HEK293 (cell line): ENCODE data around the gene SYT5.

Experiments used
- BCL6B ChIP-seq: fragments of 450-650 bp; formaldehyde crosslinking; IDR thresholded peaks from 2 replicates; pipeline ENCODE4 v1.5.1; 2017; ENCODE audit warnings: missing biosample characterization, missing genetic modification characterization
- EGR2 ChIP-seq: fragments of 450-650 bp; formaldehyde crosslinking; IDR thresholded peaks from 2 replicates; pipeline ENCODE4 v1.5.1; 2016; ENCODE audit warnings: low read depth, missing biosample characterization, missing genetic modification characterization
- ELK4 ChIP-seq: IDR thresholded peaks from 2 replicates; pipeline ENCODE4 v1.6.1; 2011; ENCODE audit warnings: mild to moderate bottlenecking, low read depth, low read length, borderline replicate concordance
- GLIS1 ChIP-seq: fragments of 450-650 bp; formaldehyde crosslinking; IDR thresholded peaks from 2 replicates; pipeline ENCODE4 v1.5.1; 2016; ENCODE audit warnings: missing biosample characterization, missing genetic modification characterization
- KLF16 ChIP-seq: fragments of 450-650 bp; formaldehyde crosslinking; IDR thresholded peaks from 2 replicates; pipeline ENCODE4 v1.5.1; 2017; ENCODE audit warnings: missing biosample characterization, missing genetic modification characterization
- KLF7 ChIP-seq: fragments of 450-650 bp; formaldehyde crosslinking; IDR thresholded peaks from 2 replicates; pipeline ENCODE4 v1.5.1; 2016; ENCODE audit warnings: missing biosample characterization, missing genetic modification characterization, borderline replicate concordance
- KLF8 ChIP-seq: fragments of 450-650 bp; formaldehyde crosslinking; IDR thresholded peaks from 2 replicates; pipeline ENCODE4 v1.5.1; 2016; ENCODE audit warnings: missing biosample characterization, missing genetic modification characterization
- MEIS1 ChIP-seq: sonication (generic); formaldehyde crosslinking; IDR thresholded peaks from 2 replicates; pipeline ENCODE4 v1.8.1; 2022; ENCODE audit warnings: missing genetic modification reagents, mild to moderate bottlenecking, borderline replicate concordance
- PRDM10 ChIP-seq: fragments of 450-650 bp; formaldehyde crosslinking; IDR thresholded peaks from 2 replicates; pipeline ENCODE4 v1.5.1; 2016; ENCODE audit warnings: missing biosample characterization, missing genetic modification characterization
- RBAK ChIP-seq: fragments of 450-650 bp; formaldehyde crosslinking; IDR thresholded peaks from 2 replicates; pipeline ENCODE4 v1.5.1; 2016; ENCODE audit warnings: missing biosample characterization, missing genetic modification characterization
- TRIM28 ChIP-seq: IDR thresholded peaks from 2 replicates; pipeline ENCODE4 v1.6.1; 2011; ENCODE audit warnings: low read length, control low read depth, borderline replicate concordance
- YY2 ChIP-seq: fragments of 450-650 bp; formaldehyde crosslinking; IDR thresholded peaks from 2 replicates; pipeline ENCODE4 v1.5.1; 2016; ENCODE audit warnings: missing biosample characterization, missing genetic modification characterization
- ZFP3 ChIP-seq: fragments of 450-650 bp; formaldehyde crosslinking; IDR thresholded peaks from 2 replicates; pipeline ENCODE4 v1.5.1; 2016; ENCODE audit warnings: low read depth, missing biosample characterization, missing genetic modification characterization
- ZNF112 ChIP-seq: fragments of 450-650 bp; formaldehyde crosslinking; IDR thresholded peaks from 2 replicates; pipeline ENCODE4 v1.5.0; 2017; ENCODE audit warnings: missing biosample characterization, missing genetic modification characterization
- ZNF140 ChIP-seq: fragments of 450-650 bp; formaldehyde crosslinking; IDR thresholded peaks from 2 replicates; pipeline ENCODE4 v1.5.1; 2016; ENCODE audit warnings: missing biosample characterization, missing genetic modification characterization
- ZNF16 ChIP-seq: fragments of 450-650 bp; formaldehyde crosslinking; IDR thresholded peaks from 2 replicates; pipeline ENCODE4 v1.5.1; 2016; ENCODE audit warnings: low read depth, missing biosample characterization, missing genetic modification characterization
- ZNF214 ChIP-seq: fragments of 450-650 bp; formaldehyde crosslinking; IDR thresholded peaks from 2 replicates; pipeline ENCODE4 v1.5.1; 2017; ENCODE audit warnings: missing biosample characterization, mild to moderate bottlenecking, missing genetic modification characterization, borderline replicate concordance
- ZNF292 ChIP-seq: fragments of 450-650 bp; formaldehyde crosslinking; IDR thresholded peaks from 2 replicates; pipeline ENCODE4 v1.5.1; 2016; ENCODE audit warnings: low read depth, missing biosample characterization, missing genetic modification characterization, borderline replicate concordance
- ZNF311 ChIP-seq: fragments of 450-650 bp; formaldehyde crosslinking; IDR thresholded peaks from 2 replicates; pipeline ENCODE4 v1.5.1; 2017; ENCODE audit warnings: missing biosample characterization, missing genetic modification characterization, borderline replicate concordance
- ZNF335 ChIP-seq: fragments of 450-650 bp; formaldehyde crosslinking; conservative IDR thresholded peaks from 2 replicates; pipeline ENCODE4 v1.5.1; 2016; ENCODE audit warnings: missing biosample characterization, missing genetic modification characterization
- ZNF37A ChIP-seq: fragments of 450-650 bp; IDR thresholded peaks from 2 replicates; pipeline ENCODE4 v1.5.1; 2018; ENCODE audit warnings: missing biosample characterization, missing genetic modification characterization
- ZNF404 ChIP-seq: fragments of 450-650 bp; formaldehyde crosslinking; IDR thresholded peaks from 2 replicates; pipeline ENCODE4 v1.5.1; 2017; ENCODE audit warnings: missing biosample characterization, missing genetic modification characterization
- ZNF513 ChIP-seq: fragments of 450-650 bp; IDR thresholded peaks from 2 replicates; pipeline ENCODE4 v1.5.1; 2018; ENCODE audit warnings: missing biosample characterization, missing genetic modification characterization
- ZNF521 ChIP-seq: fragments of 450-650 bp; formaldehyde crosslinking; IDR thresholded peaks from 2 replicates; pipeline ENCODE4 v1.5.1; 2017; ENCODE audit warnings: missing biosample characterization, mild to moderate bottlenecking, missing genetic modification characterization
- ZNF560 ChIP-seq: fragments of 450-650 bp; formaldehyde crosslinking; IDR thresholded peaks from 2 replicates; pipeline ENCODE4 v1.5.1; 2017; ENCODE audit warnings: missing biosample characterization, missing genetic modification characterization, borderline replicate concordance
- ZNF580 ChIP-seq: fragments of 450-650 bp; formaldehyde crosslinking; IDR thresholded peaks from 2 replicates; pipeline ENCODE4 v1.5.1; 2016; ENCODE audit warnings: missing biosample characterization, missing genetic modification characterization
- ZNF629 ChIP-seq: fragments of 450-650 bp; formaldehyde crosslinking; IDR thresholded peaks from 2 replicates; pipeline ENCODE4 v1.5.1; 2017; ENCODE audit warnings: missing biosample characterization, missing genetic modification characterization
- ZNF639 ChIP-seq: fragments of 450-650 bp; formaldehyde crosslinking; IDR thresholded peaks from 2 replicates; pipeline ENCODE4 v1.5.1; 2016; ENCODE audit warnings: missing biosample characterization, missing genetic modification characterization
- ZNF785 ChIP-seq: fragments of 450-650 bp; formaldehyde crosslinking; IDR thresholded peaks from 2 replicates; pipeline ENCODE4 v1.5.1; 2016; ENCODE audit warnings: missing biosample characterization, missing genetic modification characterization

SYT5 gene

GRCh38 chr19:55146078-55146704, 33.9 kb downstream of the SYT5 start (continued):
- no peak for TF ChIP-seq ELK4
- no peak for TF ChIP-seq ZNF404 (tag by site-specific recombination)
- TF ChIP-seq ZNF521: no peak
- TF ChIP-seq KLF16 (tag by site-specific recombination): no peak
- no peak for TF ChIP-seq ZNF580 (tag by site-specific recombination)
- peak; percentile 29; the same call in 1 of the 2 replicates for TF ChIP-seq ZNF513 (tag by site-specific recombination)
- TF ChIP-seq ZNF311 (tag by site-specific recombination): no peak
- no peak for TF ChIP-seq ZNF16 (tag by site-specific recombination)
- no peak for TF ChIP-seq ZNF140
- TF ChIP-seq ZNF214: no peak
- TF ChIP-seq TRIM28: no peak
- TF ChIP-seq KLF8: peak; percentile 79
- no peak for TF ChIP-seq MEIS1 (CRISPR knock-in tag)
- 0 out of 2 replicates have a peak, but pooled peaks have one; percentile 37 for TF ChIP-seq ZNF639 (tag by site-specific recombination)
- no peak for TF ChIP-seq RBAK (tag by site-specific recombination)
- no peak for TF ChIP-seq ZNF37A
- no peak for TF ChIP-seq BCL6B (tag by site-specific recombination)
- peak; percentile 11; the same call in 1 of the 2 replicates for TF ChIP-seq EGR2 (tag by site-specific recombination)
- TF ChIP-seq YY2 (tag by site-specific recombination): no peak
- no peak for TF ChIP-seq ZFP3 (tag by site-specific recombination)
- TF ChIP-seq KLF7 (tag by site-specific recombination): peak; percentile 54; the same call in 1 of the 2 replicates
- no peak for TF ChIP-seq ZNF560 (tag by site-specific recombination)
- TF ChIP-seq ZNF785 (tag by site-specific recombination): no peak
- no peak for TF ChIP-seq ZNF112 (tag by site-specific recombination)
- TF ChIP-seq ZNF335: peak; percentile 37
- TF ChIP-seq GLIS1: peak; percentile 6; the same call in 1 of the 2 replicates
- TF ChIP-seq ZNF629 (tag by site-specific recombination): no peak
- no peak for TF ChIP-seq ZNF292 (tag by site-specific recombination)
- no peak for TF ChIP-seq PRDM10
